WTC11 (cell line): ENCODE results near the gene TMC5. TPM values are rescaled to one million over a fixed set of nuclear protein-coding genes. Genes with fewer than 3 reads are reported as not detected.

Source experiments
- ATAC-seq: fragments of 200-7000 bp; cut with Tn5 transposase; 2 replicates; pipeline ENCODE4 v1.10.0; 2021; ENCODE audit warnings: mild to moderate bottlenecking, moderate library complexity
- CTCF ChIA-PET: fragments of 300-600 bp; sonication (Branson Sonifier 250); formaldehyde crosslinking; loops from one replicate; lab custom pipeline; 2021; ENCODE audit warnings: antibody characterized with exemption; lab: Charles Lee
- POLR2A ChIA-PET: fragments of 350-600 bp; sonication (Branson Sonifier 250); formaldehyde crosslinking; loops from one replicate; lab custom pipeline; 2021; ENCODE audit warnings: antibody characterized with exemption; lab: Charles Lee
- DNase-seq: peaks from one replicate; pipeline ENCODE4 v3.0.0; 2021; ENCODE audit warnings: low spot score
- H3K27ac Mint-ChIP-seq: 2 replicates; pipeline ENCODE4 v1.8.0; 2021; ENCODE audit warnings: mixed read lengths
- H3K27me3 Mint-ChIP-seq: 2 replicates; pipeline ENCODE4 v1.8.0; 2021; ENCODE audit warnings: low read depth, mild to moderate bottlenecking, moderate library complexity, mixed read lengths
- H3K36me3 Mint-ChIP-seq: 2 replicates; pipeline ENCODE4 v1.8.0; 2021; ENCODE audit warnings: mixed read lengths
- H3K4me1 Mint-ChIP-seq: 2 replicates; pipeline ENCODE4 v1.8.0; 2022; ENCODE audit warnings: mixed read lengths
- H3K4me3 Mint-ChIP-seq: 2 replicates; pipeline ENCODE4 v1.8.0; 2021; ENCODE audit warnings: mild to moderate bottlenecking, moderate library complexity, mixed read lengths
- H3K9me3 Mint-ChIP-seq: 2 replicates; pipeline ENCODE4 v1.8.0; 2021; ENCODE audit warnings: mixed read lengths
- ARID4B ChIP-seq: sonication (generic); formaldehyde crosslinking; IDR thresholded peaks from 2 replicates; pipeline ENCODE4 v1.8.0; 2023; ENCODE audit warnings: missing genetic modification reagents, mild to moderate bottlenecking, borderline replicate concordance
- ATF1 ChIP-seq: sonication (generic); formaldehyde crosslinking; IDR thresholded peaks from 2 replicates; pipeline ENCODE4 v1.8.1; 2023; ENCODE audit warnings: mild to moderate bottlenecking, moderate library complexity, missing genetic modification reagents
- E2F4 ChIP-seq: sonication (generic); formaldehyde crosslinking; IDR thresholded peaks from 2 replicates; pipeline ENCODE4 v1.8.1; 2022; ENCODE audit warnings: low read depth, mild to moderate bottlenecking, moderate library complexity, missing genetic modification reagents, borderline replicate concordance
- ELF4 ChIP-seq: sonication (generic); formaldehyde crosslinking; IDR thresholded peaks from 2 replicates; pipeline ENCODE4 v1.8.1; 2022; ENCODE audit warnings: low read depth, mild to moderate bottlenecking, moderate library complexity, missing genetic modification reagents
- FOXK1 ChIP-seq: sonication (generic); formaldehyde crosslinking; IDR thresholded peaks from 2 replicates; pipeline ENCODE4 v1.8.0; 2022; ENCODE audit warnings: mild to moderate bottlenecking, moderate library complexity, missing genetic modification reagents
- HMGA2 ChIP-seq: fragments of 250-450 bp; sonication (Bioruptor Pico); IDR thresholded peaks from 2 replicates; pipeline ENCODE4 v1.4.0; 2021; ENCODE audit warnings: mild to moderate bottlenecking, moderate library complexity
- MXD4 ChIP-seq: fragments of 250-450 bp; sonication (Bioruptor Pico); IDR thresholded peaks from 2 replicates; pipeline ENCODE4 v1.8.0; 2021; ENCODE audit warnings: mild to moderate bottlenecking, moderate library complexity, borderline replicate concordance
- MYBL2 ChIP-seq: sonication (generic); formaldehyde crosslinking; IDR thresholded peaks from 2 replicates; pipeline ENCODE4 v1.8.1; 2023; ENCODE audit warnings: mild to moderate bottlenecking, moderate library complexity, missing genetic modification reagents
- NFATC4 ChIP-seq: fragments of 250-450 bp; sonication (Bioruptor Pico); IDR thresholded peaks from 2 replicates; pipeline ENCODE4 v1.9.0; 2021; ENCODE audit warnings: mild to moderate bottlenecking
- NR3C1 ChIP-seq: sonication (generic); formaldehyde crosslinking; conservative IDR thresholded peaks from 2 replicates; pipeline ENCODE4 v1.8.1; 2023; ENCODE audit warnings: low read depth, mild to moderate bottlenecking, missing genetic modification reagents
- PREB ChIP-seq: sonication (generic); formaldehyde crosslinking; IDR thresholded peaks from 2 replicates; pipeline ENCODE4 v1.8.1; 2022; ENCODE audit warnings: mild to moderate bottlenecking, missing genetic modification reagents, moderate library complexity, borderline replicate concordance
- SMAD3 ChIP-seq: sonication (generic); formaldehyde crosslinking; IDR thresholded peaks from 2 replicates; pipeline ENCODE4 v1.8.0; 2022; ENCODE audit warnings: missing genetic modification reagents, mild to moderate bottlenecking, borderline replicate concordance
- TCF7 ChIP-seq: sonication (generic); formaldehyde crosslinking; IDR thresholded peaks from 2 replicates; pipeline ENCODE4 v1.8.0; 2022; ENCODE audit warnings: mild to moderate bottlenecking, low read depth, missing genetic modification reagents, moderate library complexity
- TEAD4 ChIP-seq: sonication (generic); formaldehyde crosslinking; IDR thresholded peaks from 2 replicates; pipeline ENCODE4 v1.8.0; 2022; ENCODE audit warnings: mild to moderate bottlenecking, missing genetic modification reagents
- TP53 ChIP-seq: sonication (generic); formaldehyde crosslinking; IDR thresholded peaks from 2 replicates; pipeline ENCODE4 v1.8.1; 2023; ENCODE audit warnings: mild to moderate bottlenecking, missing genetic modification reagents
- ZBTB21 ChIP-seq: sonication (generic); formaldehyde crosslinking; IDR thresholded peaks from 2 replicates; pipeline ENCODE4 v1.8.1; 2023; ENCODE audit warnings: mild to moderate bottlenecking, missing genetic modification reagents, borderline replicate concordance
- ZNF219 ChIP-seq: sonication (generic); formaldehyde crosslinking; IDR thresholded peaks from 2 replicates; pipeline ENCODE4 v1.8.0; 2023; ENCODE audit warnings: missing genetic modification reagents, mild to moderate bottlenecking, borderline replicate concordance
- total RNA-seq: library from RNA; stranded (reverse); gene quantifications from 3 replicates; pipeline ENCODE4 v1.2.3, GENCODE V29; 2021
- TF ChIP-seq, protein P1 (sequence below): sonication (generic); formaldehyde crosslinking; IDR thresholded peaks from 2 replicates; pipeline ENCODE4 v1.8.0; 2022; ENCODE audit warnings: mild to moderate bottlenecking, missing genetic modification reagents
- TF ChIP-seq, protein P2 (sequence below): sonication (generic); formaldehyde crosslinking; IDR thresholded peaks from 2 replicates; pipeline ENCODE4 v1.8.1; 2023; ENCODE audit warnings: mild to moderate bottlenecking, missing genetic modification reagents, moderate library complexity
- TF ChIP-seq, protein P3 (sequence below): sonication (generic); formaldehyde crosslinking; conservative IDR thresholded peaks from 2 replicates; pipeline ENCODE4 v1.8.1; 2023; ENCODE audit warnings: mild to moderate bottlenecking, low read depth, missing genetic modification reagents, moderate library complexity
- TF ChIP-seq, protein P4 (sequence below): fragments of 250-450 bp; sonication (Bioruptor Pico); conservative IDR thresholded peaks from 2 replicates; pipeline ENCODE4 v1.9.0; 2021; ENCODE audit warnings: mild to moderate bottlenecking

The TMC5 gene
- total RNA-seq, 1 experiment from 2014 or later, result 3.1 TPM

- 0 out of 2 replicates have a peak, but pooled peaks cover 5% of the 10 kb centered on the region for H3K36me3 Mint-ChIP-seq
- H3K4me1 Mint-ChIP-seq, result peaks cover 19% of the 10 kb centered on the region; the same call in 1 of the 2 replicates
- TF ChIP-seq NR3C1 (CRISPR knock-in tag), result no peak
- TF ChIP-seq FOXK1, result no peak
- no peak for TF ChIP-seq MXD4
- TF ChIP-seq, protein P1, sequence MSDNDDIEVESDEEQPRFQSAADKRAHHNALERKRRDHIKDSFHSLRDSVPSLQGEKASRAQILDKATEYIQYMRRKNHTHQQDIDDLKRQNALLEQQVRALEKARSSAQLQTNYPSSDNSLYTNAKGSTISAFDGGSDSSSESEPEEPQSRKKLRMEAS (CRISPR knock-in tag), result no peak
- TF ChIP-seq, protein P2, sequence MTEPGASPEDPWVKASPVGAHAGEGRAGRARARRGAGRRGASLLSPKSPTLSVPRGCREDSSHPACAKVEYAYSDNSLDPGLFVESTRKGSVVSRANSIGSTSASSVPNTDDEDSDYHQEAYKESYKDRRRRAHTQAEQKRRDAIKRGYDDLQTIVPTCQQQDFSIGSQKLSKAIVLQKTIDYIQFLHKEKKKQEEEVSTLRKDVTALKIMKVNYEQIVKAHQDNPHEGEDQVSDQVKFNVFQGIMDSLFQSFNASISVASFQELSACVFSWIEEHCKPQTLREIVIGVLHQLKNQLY (CRISPR knock-in tag), result no peak
- TF ChIP-seq TEAD4 (CRISPR knock-in tag), result no peak
- no peak for TF ChIP-seq E2F4 (CRISPR knock-in tag)
- TF ChIP-seq, protein P3, sequence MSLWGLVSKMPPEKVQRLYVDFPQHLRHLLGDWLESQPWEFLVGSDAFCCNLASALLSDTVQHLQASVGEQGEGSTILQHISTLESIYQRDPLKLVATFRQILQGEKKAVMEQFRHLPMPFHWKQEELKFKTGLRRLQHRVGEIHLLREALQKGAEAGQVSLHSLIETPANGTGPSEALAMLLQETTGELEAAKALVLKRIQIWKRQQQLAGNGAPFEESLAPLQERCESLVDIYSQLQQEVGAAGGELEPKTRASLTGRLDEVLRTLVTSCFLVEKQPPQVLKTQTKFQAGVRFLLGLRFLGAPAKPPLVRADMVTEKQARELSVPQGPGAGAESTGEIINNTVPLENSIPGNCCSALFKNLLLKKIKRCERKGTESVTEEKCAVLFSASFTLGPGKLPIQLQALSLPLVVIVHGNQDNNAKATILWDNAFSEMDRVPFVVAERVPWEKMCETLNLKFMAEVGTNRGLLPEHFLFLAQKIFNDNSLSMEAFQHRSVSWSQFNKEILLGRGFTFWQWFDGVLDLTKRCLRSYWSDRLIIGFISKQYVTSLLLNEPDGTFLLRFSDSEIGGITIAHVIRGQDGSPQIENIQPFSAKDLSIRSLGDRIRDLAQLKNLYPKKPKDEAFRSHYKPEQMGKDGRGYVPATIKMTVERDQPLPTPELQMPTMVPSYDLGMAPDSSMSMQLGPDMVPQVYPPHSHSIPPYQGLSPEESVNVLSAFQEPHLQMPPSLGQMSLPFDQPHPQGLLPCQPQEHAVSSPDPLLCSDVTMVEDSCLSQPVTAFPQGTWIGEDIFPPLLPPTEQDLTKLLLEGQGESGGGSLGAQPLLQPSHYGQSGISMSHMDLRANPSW (CRISPR knock-in tag), result no peak
- no peak for TF ChIP-seq ZBTB21 (CRISPR knock-in tag)
- TF ChIP-seq TCF7, result no peak
- TF ChIP-seq, protein P4, sequence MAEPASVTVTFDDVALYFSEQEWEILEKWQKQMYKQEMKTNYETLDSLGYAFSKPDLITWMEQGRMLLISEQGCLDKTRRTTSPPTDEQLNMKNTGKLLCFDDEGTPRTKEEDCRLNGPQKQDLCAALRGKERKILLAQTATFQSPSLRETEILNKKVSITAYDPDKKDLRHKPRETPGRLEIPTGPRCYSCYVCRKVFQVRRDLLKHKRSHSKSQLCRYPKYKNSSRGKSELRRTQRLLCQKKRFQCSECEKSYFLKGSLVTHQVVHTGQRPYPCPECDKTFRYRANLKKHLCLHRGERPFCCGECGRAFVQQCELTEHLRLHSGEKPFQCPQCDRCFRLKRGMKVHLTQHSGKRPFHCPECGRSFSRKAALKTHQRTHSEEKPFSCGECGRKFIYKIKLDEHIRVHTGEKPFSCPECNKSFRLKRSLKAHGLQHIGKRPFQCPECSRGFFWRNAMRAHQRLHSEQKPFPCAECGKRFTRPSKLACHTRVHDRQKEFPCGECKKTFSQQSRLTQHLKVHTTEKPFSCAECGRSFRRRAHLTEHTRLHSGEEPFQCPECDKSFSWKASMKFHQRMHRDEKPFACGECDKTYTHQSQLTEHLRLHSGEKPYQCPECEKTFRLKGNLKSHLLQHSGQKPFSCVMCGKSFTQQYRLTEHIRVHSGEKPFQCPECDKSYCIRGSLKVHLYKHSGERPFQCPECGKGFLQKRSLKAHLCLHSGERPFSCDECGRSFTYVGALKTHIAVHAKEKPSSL (CRISPR knock-in tag), result no peak
- ChIA-PET CTCF (no interaction called here), POLR2A (no interaction called here)
- no peak overlapping the region for H3K4me3 Mint-ChIP-seq
- H3K9me3 Mint-ChIP-seq, result peaks cover 3% of the 10 kb centered on the region; the same call in 1 of the 2 replicates
- DNase-seq, result no peak
- no peak overlapping the region for H3K27ac Mint-ChIP-seq
- peaks cover 6% of the 10 kb centered on the region; the same call in 1 of the 2 replicates for H3K27me3 Mint-ChIP-seq
- ATAC-seq, result no peak
These were observed 64.6 kb downstream of the TMC5 start for GRCh38 chr16:19482291-19482690.

- CTCF ChIA-PET, result no interaction called here
- 0 out of 2 replicates have a peak, but pooled peaks cover 5% of the 10 kb centered on the region for H3K36me3 Mint-ChIP-seq
- H3K27ac Mint-ChIP-seq, result no peak overlapping the region
- peaks cover 34% of the 10 kb centered on the region for H3K4me1 Mint-ChIP-seq
- H3K27me3 Mint-ChIP-seq, result peaks cover 6% of the 10 kb centered on the region; the same call in 1 of the 2 replicates
- H3K9me3 Mint-ChIP-seq, result no peaks in the 10 kb centered on the region
- POLR2A ChIA-PET, result no interaction called here
- no peak for ATAC-seq
- DNase-seq, result no peak
- no peak overlapping the region for H3K4me3 Mint-ChIP-seq
- TF ChIP-seq ZNF219 (CRISPR knock-in tag) (no peak), ARID4B (no peak), HMGA2 (CRISPR knock-in tag) (no peak), MYBL2 (CRISPR knock-in tag) (no peak), TP53 (CRISPR knock-in tag) (no peak), PREB (CRISPR knock-in tag) (no peak), NFATC4 (CRISPR knock-in tag) (no peak), E2F4 (CRISPR knock-in tag) (no peak), SMAD3 (CRISPR knock-in tag) (no peak), NR3C1 (CRISPR knock-in tag) (no peak), ELF4 (CRISPR knock-in tag) (no peak), ATF1 (CRISPR knock-in tag) (no peak)
These were observed 66.4 kb downstream of the TMC5 start for GRCh38 chr16:19484096-19484495.
